K562 (cell line): ENCODE measurements around the gene HSD11B1. TPM values are rescaled to one million over a fixed set of nuclear protein-coding genes. Genes with fewer than 3 reads are reported as not detected.
A peak's percentile ranks its signal among the peaks of the same experiment; 100 is the strongest.

ENCODE experiments used
- AFF1 ChIP-seq, 2 experiments: fragments of 450-650 bp; IDR thresholded peaks; 2 replicates each; pipeline ENCODE4 v1.6.1; 2018; ENCODE audit warnings: mild to moderate bottlenecking in 2 of 2, low read depth in 1 of 2; ENCODE audit not compliant: partially characterized antibody in 2 of 2
- HDAC8 ChIP-seq: fragments of 450-650 bp; IDR thresholded peaks from 2 replicates; pipeline ENCODE4 v1.6.1; 2016; ENCODE audit warnings: mild to moderate bottlenecking, missing genetic modification characterization, moderate library complexity, missing compliant biosample characterization
- MAX ChIP-seq: sonication (generic); formaldehyde crosslinking; IDR thresholded peaks from 2 replicates; pipeline ENCODE4 v1.9.0; 2022; ENCODE audit warnings: mild to moderate bottlenecking, missing genetic modification reagents
- NR4A1 ChIP-seq, 2 experiments: fragments of 250-450 bp in 1 of 2; fragments of 450-650 bp in 1 of 2; sonication (Bioruptor Pico) in 1 of 2; IDR thresholded peaks; 2 replicates each; pipeline versions ENCODE4 v1.4.0 to v1.6.1; 2016 to 2020; ENCODE audit warnings: mild to moderate bottlenecking in 2 of 2, missing compliant biosample characterization in 1 of 2, missing genetic modification characterization in 1 of 2, moderate library complexity in 1 of 2
- POLR2G ChIP-seq: fragments of 200-400 bp; formaldehyde crosslinking; IDR thresholded peaks from 2 replicates; pipeline ENCODE4 v1.6.1; 2017; ENCODE audit warnings: low read depth, mild to moderate bottlenecking, antibody characterized with exemption, low read length, moderate library complexity
- ZBTB1 ChIP-seq: sonication (generic); formaldehyde crosslinking; IDR thresholded peaks from 2 replicates; pipeline ENCODE4 v1.8.1; 2023; ENCODE audit warnings: missing genetic modification reagents, low read depth, mild to moderate bottlenecking, borderline replicate concordance
- ZNF431 ChIP-seq: sonication (generic); formaldehyde crosslinking; IDR thresholded peaks from 2 replicates; pipeline ENCODE4 v1.8.0; 2022; ENCODE audit warnings: mild to moderate bottlenecking, missing genetic modification reagents
- ZNF707 ChIP-seq: fragments of 250-450 bp; sonication (Bioruptor Pico); conservative IDR thresholded peaks from 2 replicates; pipeline ENCODE4 v1.8.0; 2022; ENCODE audit warnings: inconsistent platforms, mild to moderate bottlenecking, moderate library complexity
- ZNF766 ChIP-seq: fragments of 200-800 bp; sonication (Bioruptor generic); conservative IDR thresholded peaks from 2 replicates; pipeline ENCODE4 v1.6.1; 2016; ENCODE audit warnings: missing genetic modification characterization, missing compliant biosample characterization
- polyA plus RNA-seq, 8 experiments: library from polyadenylated mRNA; depleted of rRNA in 4 of 8; stranded (reverse) in 5 of 8; unstranded in 3 of 8; fragments of >200 nt; fragmentation: Nextera tagmentation in 2 of 8; fragmentation: Illumina TruSeq in 1 of 8; extraction: Ambion mirVana in 2 of 8; extraction: Trizol in 1 of 8; gene quantifications; 2 replicates each; pipeline versions ENCODE4 v1.2.1 to v1.2.3, GENCODE V29; 2011 to 2014; ENCODE audit warnings: inconsistent platforms in 1 of 8, missing spikeins in 1 of 8
- total RNA-seq, 7 experiments: library from RNA; depleted of rRNA in 6 of 7; stranded (reverse); fragments of >200 nt in 6 of 7; fragmentation: Illumina TruSeq in 2 of 7; extraction: Trizol in 2 of 7; gene quantifications; 2 replicates each; pipeline versions ENCODE4 v1.2.1 to v1.2.3, GENCODE V29; 2011 to 2021; ENCODE audit warnings: low replicate concordance in 1 of 7
- TF ChIP-seq, protein P1 (sequence below), 2 experiments: fragments of 450-650 bp; formaldehyde crosslinking in 1 of 2; IDR thresholded peaks; 2 replicates each; pipeline versions ENCODE4 v1.4.0 to v1.6.1; 2014 to 2020; ENCODE audit warnings: mild to moderate bottlenecking in 2 of 2, borderline replicate concordance in 1 of 2, low read depth in 1 of 2

Gene HSD11B1
- total and polyA plus RNA-seq, 9 of the 15 experiments (the other 6 are each of a cell fraction or from before 2014, with no cell fraction given) = 0.04 to 0.16 TPM; not detected in 7

GRCh38 chr1:209673631-209674417 is 30.8 kb upstream of the HSD11B1 start (continued):
- TF ChIP-seq AFF1 (IDR thresholded peaks at IDR 0.05; ENCODE audit: low read depth in 1 of 2, partially characterized antibody in 2 of 2) = peak in 1 of 2 experiments; percentile 47
- no peak; the same call in 1 of the 2 replicates for TF ChIP-seq ZNF766 (CRISPR knock-in tag)
- TF ChIP-seq ZNF431 (CRISPR knock-in tag) = 0 out of 2 replicates have a peak, but pooled peaks have one; percentile 32
- no peak for TF ChIP-seq POLR2G
- TF ChIP-seq MAX (CRISPR knock-in tag) = no peak
- TF ChIP-seq NR4A1 (CRISPR knock-in tag; IDR thresholded peaks at IDR 0.05) = no peak
- TF ChIP-seq NR4A1 (tag; IDR thresholded peaks at IDR 0.05) = peak; percentile 15; the same call in 1 of the 2 replicates
- TF ChIP-seq HDAC8 (tag) = peak; percentile 66; the same call in 1 of the 2 replicates
- TF ChIP-seq, protein P1, sequence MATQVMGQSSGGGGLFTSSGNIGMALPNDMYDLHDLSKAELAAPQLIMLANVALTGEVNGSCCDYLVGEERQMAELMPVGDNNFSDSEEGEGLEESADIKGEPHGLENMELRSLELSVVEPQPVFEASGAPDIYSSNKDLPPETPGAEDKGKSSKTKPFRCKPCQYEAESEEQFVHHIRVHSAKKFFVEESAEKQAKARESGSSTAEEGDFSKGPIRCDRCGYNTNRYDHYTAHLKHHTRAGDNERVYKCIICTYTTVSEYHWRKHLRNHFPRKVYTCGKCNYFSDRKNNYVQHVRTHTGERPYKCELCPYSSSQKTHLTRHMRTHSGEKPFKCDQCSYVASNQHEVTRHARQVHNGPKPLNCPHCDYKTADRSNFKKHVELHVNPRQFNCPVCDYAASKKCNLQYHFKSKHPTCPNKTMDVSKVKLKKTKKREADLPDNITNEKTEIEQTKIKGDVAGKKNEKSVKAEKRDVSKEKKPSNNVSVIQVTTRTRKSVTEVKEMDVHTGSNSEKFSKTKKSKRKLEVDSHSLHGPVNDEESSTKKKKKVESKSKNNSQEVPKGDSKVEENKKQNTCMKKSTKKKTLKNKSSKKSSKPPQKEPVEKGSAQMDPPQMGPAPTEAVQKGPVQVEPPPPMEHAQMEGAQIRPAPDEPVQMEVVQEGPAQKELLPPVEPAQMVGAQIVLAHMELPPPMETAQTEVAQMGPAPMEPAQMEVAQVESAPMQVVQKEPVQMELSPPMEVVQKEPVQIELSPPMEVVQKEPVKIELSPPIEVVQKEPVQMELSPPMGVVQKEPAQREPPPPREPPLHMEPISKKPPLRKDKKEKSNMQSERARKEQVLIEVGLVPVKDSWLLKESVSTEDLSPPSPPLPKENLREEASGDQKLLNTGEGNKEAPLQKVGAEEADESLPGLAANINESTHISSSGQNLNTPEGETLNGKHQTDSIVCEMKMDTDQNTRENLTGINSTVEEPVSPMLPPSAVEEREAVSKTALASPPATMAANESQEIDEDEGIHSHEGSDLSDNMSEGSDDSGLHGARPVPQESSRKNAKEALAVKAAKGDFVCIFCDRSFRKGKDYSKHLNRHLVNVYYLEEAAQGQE (IDR thresholded peaks at IDR 0.05; ENCODE audit: borderline replicate concordance) = no peak
- TF ChIP-seq, protein P1 (CRISPR knock-in tag; IDR thresholded peaks at IDR 0.05; ENCODE audit: low read depth) = 0 out of 2 replicates have a peak, but pooled peaks have one; percentile 24
- TF ChIP-seq ZNF707 (CRISPR knock-in tag) = no peak
- TF ChIP-seq ZBTB1 (CRISPR knock-in tag) = no peak
